Endodermal cell (in vitro differentiated cells): ENCODE measurements around the gene ALDH1A1. TPM values are rescaled to one million over a fixed set of nuclear protein-coding genes. Genes with fewer than 3 reads are reported as not detected.

Source experiments
- DNase-seq: peaks from one replicate; pipeline ENCODE4 v3.0.0-alpha.2; 2017
- H3K27ac ChIP-seq: 2 replicates; pipeline ENCODE4 v1.5.1; 2013; ENCODE audit warnings: mild to moderate bottlenecking, low read depth, low read length, moderate library complexity
- H3K27me3 ChIP-seq: 2 replicates; pipeline ENCODE4 v1.6.1; 2013; ENCODE audit warnings: mild to moderate bottlenecking, low read length, moderate library complexity; ENCODE audit not compliant: insufficient read depth, control insufficient read depth, poor library complexity, severe bottlenecking
- H3K36me3 ChIP-seq: 2 replicates; pipeline ENCODE4 v1.7.0; 2013; ENCODE audit warnings: mild to moderate bottlenecking, low read length, moderate library complexity; ENCODE audit not compliant: control insufficient read depth, insufficient read depth
- H3K4me1 ChIP-seq: one replicate; pipeline ENCODE4 v1.7.0; 2013; ENCODE audit warnings: low read length; ENCODE audit not compliant: control insufficient read depth, insufficient read depth
- H3K4me3 ChIP-seq: 2 replicates; pipeline ENCODE4 v1.5.1; 2013; ENCODE audit warnings: mild to moderate bottlenecking, low read length, moderate library complexity
- H3K9ac ChIP-seq: 2 replicates; pipeline ENCODE4 v1.6.1; 2013; ENCODE audit warnings: mild to moderate bottlenecking, low read length, moderate library complexity; ENCODE audit not compliant: poor library complexity, severe bottlenecking; ENCODE audit errors: extremely low read depth
- H3K9me3 ChIP-seq: 2 replicates; pipeline ENCODE4 v1.6.1; 2013; ENCODE audit warnings: mild to moderate bottlenecking, low read length, moderate library complexity; ENCODE audit not compliant: control insufficient read depth
- H3K27ac Mint-ChIP-seq: 2 replicates; pipeline ENCODE4 v1.8.0; 2020; ENCODE audit warnings: mixed read lengths
- H3K27me3 Mint-ChIP-seq: 2 replicates; pipeline ENCODE4 v1.8.0; 2021; ENCODE audit warnings: mild to moderate bottlenecking, mixed read lengths; ENCODE audit not compliant: insufficient read depth
- H3K36me3 Mint-ChIP-seq: 2 replicates; pipeline ENCODE4 v1.8.0; 2020; ENCODE audit warnings: low read depth, mixed read lengths
- H3K4me1 Mint-ChIP-seq: 2 replicates; pipeline ENCODE4 v1.8.0; 2020; ENCODE audit warnings: mixed read lengths
- H3K4me3 Mint-ChIP-seq: 2 replicates; pipeline ENCODE4 v1.8.0; 2020; ENCODE audit warnings: mild to moderate bottlenecking, moderate library complexity, mixed read lengths
- H3K9me3 Mint-ChIP-seq: 2 replicates; pipeline ENCODE4 v1.8.0; 2020; ENCODE audit warnings: mild to moderate bottlenecking, mixed read lengths
- CTCF ChIP-seq: fragments of 200-600 bp; sonication (generic); conservative IDR thresholded peaks from 2 replicates; pipeline ENCODE4 v1.5.0; 2021; ENCODE audit warnings: antibody characterized with exemption, mild to moderate bottlenecking
- WGBS, 2 experiments: methylation state at CpG; one replicate each; pipeline versions ENCODE4 v1.1.5 to v1.1.7; 2013; ENCODE audit warnings: missing lambda C conversion rate in 2 of 2, mixed read lengths in 1 of 2; ENCODE audit not compliant: insufficient coverage in 1 of 2, insufficient read length in 1 of 2; 5-methylcytosine and 5-hydroxymethylcytosine counted together
- total RNA-seq, 2 donors: library from RNA; stranded (reverse); fragmentation: NEBNext Ultra II Directional in 1 of 2; extraction: Animal tissue kit (Norgen Biotek cat#: 25700) in 1 of 2; gene quantifications; 2 replicates in 1 of 2; 3 replicates in 1 of 2; pipeline ENCODE4 v1.2.1, GENCODE V29; 2021

Gene ALDH1A1
- total RNA-seq, 2 donors from 2014 or later = 3.5 to 4.6 TPM

- no peaks in the 10 kb centered on the region for H3K9me3 ChIP-seq
- no peak overlapping the region for H3K9ac ChIP-seq
- H3K36me3 ChIP-seq = no peaks in the 10 kb centered on the region
- no peak for TF ChIP-seq CTCF
- Mint-ChIP-seq H3K27me3 (no peaks in the 10 kb centered on the region), H3K36me3 (no peaks in the 10 kb centered on the region), H3K4me1 (peaks cover 6% of the 10 kb centered on the region), H3K9me3 (no peaks in the 10 kb centered on the region), H3K27ac (no peak overlapping the region), H3K4me3 (no peak overlapping the region)
- 87 to 91% methylated on average over 4 of the region's 4 CpGs for WGBS, 2 experiments
- DNase-seq = no peak
- no peaks in the 10 kb centered on the region for H3K4me1 ChIP-seq
- H3K27me3 ChIP-seq = no peaks in the 10 kb centered on the region
- no peak overlapping the region for H3K4me3 ChIP-seq
- no peak overlapping the region for H3K27ac ChIP-seq
Measured at GRCh38 chr9:72898784-72899733, 53.8 kb downstream of the ALDH1A1 start.

- Mint-ChIP-seq H3K27me3 (no peaks in the 10 kb centered on the region), H3K4me1 (peaks cover 6% of the 10 kb centered on the region), H3K4me3 (no peak overlapping the region), H3K36me3 (no peaks in the 10 kb centered on the region), H3K9me3 (no peaks in the 10 kb centered on the region), H3K27ac (no peak overlapping the region)
- DNase-seq = no peak
- Histone ChIP-seq H3K9me3 (no peaks in the 10 kb centered on the region), H3K4me1 (no peaks in the 10 kb centered on the region), H3K27ac (no peak overlapping the region), H3K9ac (no peak overlapping the region), H3K27me3 (no peaks in the 10 kb centered on the region), H3K4me3 (no peak overlapping the region), H3K36me3 (no peaks in the 10 kb centered on the region)
- TF ChIP-seq CTCF = no peak
- 96% methylated on average over 2 of the region's 2 CpGs; no CpG with 5 or more reads in 1 of the 2 experiments for whole genome bisulfite sequencing, 2 experiments
Measured at GRCh38 chr9:72898360-72898759, 54.5 kb downstream of the ALDH1A1 start.

- H3K4me1 ChIP-seq = no peaks in the 10 kb centered on the region
- no peak for TF ChIP-seq CTCF
- WGBS, 2 experiments = 98% methylated on average over 3 of the region's 3 CpGs; no CpG with 5 or more reads in 1 of the 2 experiments
- no peaks in the 10 kb centered on the region for H3K36me3 ChIP-seq
- Mint-ChIP-seq H3K4me1 (peaks cover 6% of the 10 kb centered on the region), H3K27me3 (no peaks in the 10 kb centered on the region), H3K4me3 (no peak overlapping the region), H3K36me3 (no peaks in the 10 kb centered on the region), H3K27ac (no peak overlapping the region), H3K9me3 (no peaks in the 10 kb centered on the region)
- no peaks in the 10 kb centered on the region for H3K27me3 ChIP-seq
- H3K9ac ChIP-seq = no peak overlapping the region
- no peak overlapping the region for H3K4me3 ChIP-seq
- no peak overlapping the region for H3K27ac ChIP-seq
- H3K9me3 ChIP-seq = no peaks in the 10 kb centered on the region
- DNase-seq = no peak
Measured at GRCh38 chr9:72897069-72897649, 55.7 kb downstream of the ALDH1A1 start.
